Natural killer cell (primary cell): ENCODE results near the gene ENPP3. TPM values are rescaled to one million over a fixed set of nuclear protein-coding genes. Genes with fewer than 3 reads are reported as not detected.

ENCODE experiments used
- ATAC-seq, 3 donors: fragments of 150-1000 bp in 2 of 3; fragments of 200-7000 bp in 1 of 3; cut with Tn5 transposase; 1 replicate in 1 of 3; 2 replicates in 2 of 3; pipeline ENCODE4 v1.10.0; 2021; ENCODE audit warnings: mild to moderate bottlenecking in 2 of 3, moderate library complexity in 2 of 3
- DNase-seq, 2 donors: peaks; one replicate each; pipeline versions ENCODE4 v3.0.0 to v3.0.0-alpha.2; 2013 to 2021; ENCODE audit warnings: mixed read lengths in 1 of 2
- H3K27ac ChIP-seq: one replicate; pipeline ENCODE4 v1.5.1; 2013; ENCODE audit warnings: mild to moderate bottlenecking, low read length
- H3K27me3 ChIP-seq: one replicate; pipeline ENCODE4 v1.6.1; 2013; ENCODE audit warnings: low read length; ENCODE audit not compliant: control insufficient read depth, insufficient read depth
- H3K36me3 ChIP-seq: one replicate; pipeline ENCODE4 v1.6.1; 2013; ENCODE audit warnings: low read length; ENCODE audit not compliant: control insufficient read depth, insufficient read depth
- H3K4me1 ChIP-seq: one replicate; pipeline ENCODE4 v1.6.1; 2013; ENCODE audit warnings: low read length; ENCODE audit not compliant: control insufficient read depth, insufficient read depth
- H3K4me3 ChIP-seq: one replicate; pipeline ENCODE4 v1.5.1; 2013; ENCODE audit warnings: low read length
- H3K9me3 ChIP-seq: one replicate; pipeline ENCODE4 v1.6.1; 2013; ENCODE audit warnings: low read length; ENCODE audit not compliant: control insufficient read depth, insufficient read depth
- H3K27ac Mint-ChIP-seq, 2 donors: one replicate each; pipeline ENCODE4 v1.8.0; 2022; ENCODE audit warnings: mild to moderate bottlenecking in 2 of 2, mixed read lengths in 2 of 2, moderate library complexity in 1 of 2
- H3K27me3 Mint-ChIP-seq, 2 donors: one replicate each; pipeline ENCODE4 v1.8.0; 2022; ENCODE audit warnings: low read depth in 2 of 2, mixed read lengths in 2 of 2
- H3K36me3 Mint-ChIP-seq: one replicate; pipeline ENCODE4 v1.8.0; 2022; ENCODE audit warnings: mixed read lengths
- H3K4me1 Mint-ChIP-seq, 2 donors: one replicate each; pipeline ENCODE4 v1.8.0; 2022; ENCODE audit warnings: mixed read lengths in 2 of 2
- H3K4me3 Mint-ChIP-seq: one replicate; pipeline ENCODE4 v1.8.0; 2022; ENCODE audit warnings: mild to moderate bottlenecking, moderate library complexity, mixed read lengths
- H3K9me3 Mint-ChIP-seq, 2 donors: one replicate each; pipeline ENCODE4 v1.8.0; 2022; ENCODE audit warnings: mixed read lengths in 2 of 2
- WGBS: methylation state at CpG from one replicate; pipeline ENCODE4 v1.1.7; 2013; ENCODE audit warnings: missing lambda C conversion rate; ENCODE audit not compliant: insufficient coverage; 5-methylcytosine and 5-hydroxymethylcytosine counted together
- intact Hi-C: fragments of 100-400 bp; cut with micrococcal nuclease; formaldehyde crosslinking; loops from one replicate; pipeline ENCODE4 v1.14.2; 2022
- total RNA-seq, 4 donors: library from RNA; stranded (reverse); fragments of 120-200 nt in 1 of 4; gene quantifications; one replicate each; pipeline versions ENCODE4 v1.2.3 to v1.2.4, GENCODE V29; 2013 to 2022
- TF ChIP-seq, protein P1 (sequence below): fragments of 200-600 bp; IDR thresholded peaks from one replicate; pipeline ENCODE4 v1.8.0; 2022; ENCODE audit warnings: antibody characterized with exemption

Gene ENPP3
- total RNA-seq, 3 donors from 2014 or later (not counting 1 experiment from before 2014, with no cell fraction given): 0.33 to 32.4 (median 1.8) TPM

GRCh38 chr6:131642565-131642964, 5.5 kb downstream of the ENPP3 start:
- Histone ChIP-seq H3K36me3 (no peaks in the 10 kb centered on the region), H3K4me3 (no peak overlapping the region), H3K9me3 (no peaks in the 10 kb centered on the region), H3K27ac (no peak overlapping the region), H3K27me3 (no peaks in the 10 kb centered on the region), H3K4me1 (no peaks in the 10 kb centered on the region)
- H3K27me3 Mint-ChIP-seq: peaks cover 0 to 4% of the 10 kb centered on the region in 2 donors
- TF ChIP-seq, protein P1, sequence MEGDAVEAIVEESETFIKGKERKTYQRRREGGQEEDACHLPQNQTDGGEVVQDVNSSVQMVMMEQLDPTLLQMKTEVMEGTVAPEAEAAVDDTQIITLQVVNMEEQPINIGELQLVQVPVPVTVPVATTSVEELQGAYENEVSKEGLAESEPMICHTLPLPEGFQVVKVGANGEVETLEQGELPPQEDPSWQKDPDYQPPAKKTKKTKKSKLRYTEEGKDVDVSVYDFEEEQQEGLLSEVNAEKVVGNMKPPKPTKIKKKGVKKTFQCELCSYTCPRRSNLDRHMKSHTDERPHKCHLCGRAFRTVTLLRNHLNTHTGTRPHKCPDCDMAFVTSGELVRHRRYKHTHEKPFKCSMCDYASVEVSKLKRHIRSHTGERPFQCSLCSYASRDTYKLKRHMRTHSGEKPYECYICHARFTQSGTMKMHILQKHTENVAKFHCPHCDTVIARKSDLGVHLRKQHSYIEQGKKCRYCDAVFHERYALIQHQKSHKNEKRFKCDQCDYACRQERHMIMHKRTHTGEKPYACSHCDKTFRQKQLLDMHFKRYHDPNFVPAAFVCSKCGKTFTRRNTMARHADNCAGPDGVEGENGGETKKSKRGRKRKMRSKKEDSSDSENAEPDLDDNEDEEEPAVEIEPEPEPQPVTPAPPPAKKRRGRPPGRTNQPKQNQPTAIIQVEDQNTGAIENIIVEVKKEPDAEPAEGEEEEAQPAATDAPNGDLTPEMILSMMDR: no peak
- WGBS: 88% methylated on average over 6 of the region's 6 CpGs
- no peak for DNase-seq
- H3K4me3 Mint-ChIP-seq: no peak overlapping the region
- no peaks in the 10 kb centered on the region for H3K36me3 Mint-ChIP-seq
- intact Hi-C loops: no loop called here
- H3K4me1 Mint-ChIP-seq: no peaks in the 10 kb centered on the region
- ATAC-seq: no peak
- no peaks in the 10 kb centered on the region for H3K9me3 Mint-ChIP-seq
- no peak overlapping the region for H3K27ac Mint-ChIP-seq

DNA sequence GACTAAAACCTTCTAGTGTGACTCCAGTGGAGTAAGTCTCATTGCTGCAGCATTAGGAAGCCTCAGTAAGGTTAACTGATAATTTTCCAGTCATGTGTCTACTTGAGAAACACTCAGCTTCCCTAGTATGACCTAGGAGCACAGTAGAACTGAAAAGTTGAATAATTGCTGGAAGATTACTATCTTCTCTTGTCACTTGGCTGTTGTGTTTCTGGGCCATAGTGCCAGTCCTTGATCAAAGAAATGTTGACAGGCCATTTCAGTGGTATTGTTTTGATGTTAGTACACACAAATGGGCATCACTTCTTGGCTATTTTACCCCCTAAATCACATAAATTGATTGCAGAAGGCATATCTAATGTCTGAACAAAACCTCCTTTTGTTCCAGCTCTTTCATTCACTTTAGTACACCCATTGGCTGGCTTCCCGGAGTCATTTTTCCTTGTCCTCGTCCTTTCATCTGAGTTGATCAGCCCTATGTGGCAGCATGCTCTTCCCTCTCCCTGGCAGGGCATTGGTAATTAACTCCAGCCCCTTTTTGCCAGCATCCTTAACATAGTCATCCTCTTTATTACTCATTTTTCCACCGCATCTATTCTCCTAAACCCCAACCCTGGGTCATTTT, 6.0 kb downstream of the ENPP3 start:
- no peak overlapping the region for H3K4me3 ChIP-seq
- intact Hi-C loops: no loop called here
- no peak overlapping the region for H3K4me3 Mint-ChIP-seq
- H3K9me3 ChIP-seq: no peaks in the 10 kb centered on the region
- H3K27ac ChIP-seq: no peak overlapping the region
- H3K9me3 Mint-ChIP-seq: no peaks in the 10 kb centered on the region
- H3K27me3 ChIP-seq: no peaks in the 10 kb centered on the region
- H3K4me1 ChIP-seq: no peaks in the 10 kb centered on the region
- ATAC-seq (no peak), DNase-seq (no peak)
- no peaks in the 10 kb centered on the region for H3K36me3 ChIP-seq
- H3K27ac Mint-ChIP-seq: no peak overlapping the region
- H3K4me1 Mint-ChIP-seq: no peaks in the 10 kb centered on the region
- WGBS: 97% methylated on average over 3 of the region's 3 CpGs
- TF ChIP-seq, protein P1: no peak
- no peaks in the 10 kb centered on the region for H3K36me3 Mint-ChIP-seq
- peaks cover 0 to under 1% of the 10 kb centered on the region in 2 donors for H3K27me3 Mint-ChIP-seq

DNA sequence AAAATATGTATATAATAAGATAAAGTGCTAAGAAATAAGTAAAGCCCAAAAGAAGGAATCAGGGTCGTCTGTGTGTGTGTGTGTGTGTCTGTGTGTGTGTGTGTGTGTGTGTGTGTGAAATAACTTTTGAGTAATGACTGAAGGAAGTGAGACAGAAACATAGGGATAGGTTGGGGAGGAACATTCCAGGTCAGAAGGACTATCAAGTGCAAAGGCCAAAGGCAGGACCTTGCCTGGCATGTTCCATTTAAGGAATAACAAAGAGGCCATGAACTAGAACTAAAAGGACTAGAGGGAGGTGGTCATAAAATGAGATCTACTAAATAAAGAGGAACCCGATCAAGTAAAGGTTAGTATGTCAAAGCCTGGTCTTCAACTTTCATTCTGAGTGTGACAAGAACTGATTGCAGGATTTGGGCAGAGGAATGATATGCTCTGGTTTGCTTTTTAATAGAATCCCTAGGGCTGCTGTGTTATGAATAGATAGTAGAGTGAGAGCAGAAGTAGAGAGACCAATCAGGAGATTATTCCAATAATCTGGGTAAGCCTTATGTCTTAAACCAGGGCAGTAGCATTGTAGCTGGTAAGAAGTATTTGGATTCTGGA, 6.9 kb downstream of the ENPP3 start:
- TF ChIP-seq, protein P1: no peak
- H3K4me1 Mint-ChIP-seq: no peaks in the 10 kb centered on the region
- DNase-seq: no peak

More for the DNA sequence above, 6.9 kb downstream of the ENPP3 start:
- no peak for ATAC-seq
- H3K27ac ChIP-seq: no peak overlapping the region
- no peak overlapping the region for H3K27ac Mint-ChIP-seq
- no peaks in the 10 kb centered on the region for H3K27me3 ChIP-seq
- no peak overlapping the region for H3K4me3 Mint-ChIP-seq
- intact Hi-C loops: no loop called here
- no peaks in the 10 kb centered on the region for H3K4me1 ChIP-seq
- H3K36me3 ChIP-seq: no peaks in the 10 kb centered on the region
- no peaks in the 10 kb centered on the region for H3K9me3 Mint-ChIP-seq
- H3K36me3 Mint-ChIP-seq: no peaks in the 10 kb centered on the region
- no peak overlapping the region for H3K4me3 ChIP-seq
- WGBS: 82% methylated on average over 2 of the region's 2 CpGs
- no peaks in the 10 kb centered on the region for H3K9me3 ChIP-seq
- no peaks in the 10 kb centered on the region for H3K27me3 Mint-ChIP-seq
